Naive B cell (primary cell): ENCODE data around the gene CHMP2A. TPM values are rescaled to one million over a fixed set of nuclear protein-coding genes. Genes with fewer than 3 reads are reported as not detected.

Experiments used
- ATAC-seq, 2 donors: fragments of 150-1000 bp; cut with Tn5 transposase; 2 replicates each; pipeline ENCODE4 v1.10.0; 2021; ENCODE audit warnings: low read depth in 2 of 2, mild to moderate bottlenecking in 2 of 2, moderate library complexity in 2 of 2
- DNase-seq: peaks from one replicate; pipeline ENCODE4 v3.0.0; 2022
- H3K27ac Mint-ChIP-seq, 6 donors: one replicate each; pipeline ENCODE4 v1.8.0; 2020 to 2022; ENCODE audit warnings: mild to moderate bottlenecking in 6 of 6, mixed read lengths in 6 of 6, moderate library complexity in 5 of 6, inconsistent platforms in 2 of 6
- H3K27me3 Mint-ChIP-seq, 3 donors: one replicate each; pipeline ENCODE4 v1.8.0; 2021 to 2022; ENCODE audit warnings: mixed read lengths in 3 of 3, mild to moderate bottlenecking in 1 of 3
- H3K36me3 Mint-ChIP-seq, 2 donors: one replicate each; pipeline ENCODE4 v1.8.0; 2020 to 2022; ENCODE audit warnings: mixed read lengths in 2 of 2, inconsistent platforms in 1 of 2, mild to moderate bottlenecking in 1 of 2
- H3K4me1 Mint-ChIP-seq, 3 donors: one replicate each; pipeline ENCODE4 v1.8.0; 2020 to 2022; ENCODE audit warnings: mixed read lengths in 3 of 3, inconsistent platforms in 1 of 3, mild to moderate bottlenecking in 1 of 3, moderate library complexity in 1 of 3
- H3K4me3 Mint-ChIP-seq, 8 donors: one replicate each; pipeline ENCODE4 v1.8.0; 2020 to 2022; ENCODE audit warnings: mild to moderate bottlenecking in 8 of 8, mixed read lengths in 8 of 8, moderate library complexity in 8 of 8, inconsistent platforms in 2 of 8
- H3K9me3 Mint-ChIP-seq, 7 donors: one replicate each; pipeline ENCODE4 v1.8.0; 2020 to 2022; ENCODE audit warnings: mixed read lengths in 7 of 7, mild to moderate bottlenecking in 5 of 7, inconsistent platforms in 2 of 7, moderate library complexity in 1 of 7
- polyA plus RNA-seq, 6 donors: library from polyadenylated mRNA; unstranded; fragments of 300-500 nt; fragmentation: Illumina TruSeq; gene quantifications; one replicate each; pipeline ENCODE4 v1.2.3, GENCODE V29; 2021; ENCODE audit warnings: low read depth in 6 of 6

Gene CHMP2A
- polyA plus RNA-seq, 6 donors from 2014 or later = 109 to 169 (median 122) TPM

- no peak for DNase-seq
- peaks cover 24 to 32% (median 25%) of the 10 kb centered on the region in 3 donors for H3K4me1 Mint-ChIP-seq
- no peaks in the 10 kb centered on the region for H3K36me3 Mint-ChIP-seq
- H3K4me3 Mint-ChIP-seq = peak overlapping the region in 1 of 8 donors; percentile 19
- no peak for ATAC-seq
- H3K27me3 Mint-ChIP-seq = peaks cover 0 to 22% (median 14%) of the 10 kb centered on the region in 3 donors
- peaks cover 0 to 2% (median 0%) of the 10 kb centered on the region in 7 donors for H3K9me3 Mint-ChIP-seq
- no peak overlapping the region for H3K27ac Mint-ChIP-seq
These were observed 19.0 kb downstream of the CHMP2A start for GRCh38 chr19:58535857-58536256.

GRCh38 chr19:58531034-58531840, 23.7 kb downstream of the CHMP2A start:
- Mint-ChIP-seq H3K27me3 (no peaks in the 10 kb centered on the region), H3K36me3 (no peaks in the 10 kb centered on the region), H3K9me3 (no peaks in the 10 kb centered on the region), H3K27ac (peak overlapping the region in 4 of 6 donors; percentile 35 to 90 (median 70)), H3K4me1 (peaks cover 14 to 18% (median 16%) of the 10 kb centered on the region in 3 donors), H3K4me3 (peak overlapping the region in 6 of 8 donors; percentile 7 to 78 (median 45))
- DNase-seq (no peak), ATAC-seq (peak; percentile 65 to 81)

GRCh38 chr19:58529405-58529804, 25.5 kb downstream of the CHMP2A start:
- Mint-ChIP-seq H3K36me3 (no peaks in the 10 kb centered on the region), H3K4me3 (no peak overlapping the region), H3K27ac (no peak overlapping the region), H3K27me3 (no peaks in the 10 kb centered on the region), H3K9me3 (no peaks in the 10 kb centered on the region), H3K4me1 (peaks cover 14 to 18% (median 16%) of the 10 kb centered on the region in 3 donors)
- DNase-seq (no peak), ATAC-seq (no peak)

DNA sequence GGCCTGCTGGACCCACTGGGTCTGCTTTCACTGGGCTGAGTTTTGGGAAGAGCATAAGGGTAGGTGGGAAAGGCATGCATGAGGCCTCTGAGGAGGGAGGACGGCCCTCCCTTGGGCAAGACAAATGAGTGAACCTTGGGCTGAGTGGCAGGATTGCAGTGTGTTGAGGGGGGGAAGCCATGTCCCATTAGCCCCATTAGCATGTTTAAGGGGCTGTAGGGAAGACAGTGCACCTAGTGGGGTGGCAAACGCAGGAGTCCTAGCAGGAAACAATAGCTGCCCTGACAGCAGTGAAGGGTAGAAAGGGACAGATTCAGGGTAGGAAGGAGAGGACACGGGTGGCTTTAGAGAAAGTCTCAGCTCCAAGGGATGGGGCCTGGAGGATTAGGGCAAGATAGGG, 32.2 kb downstream of the CHMP2A start:
- ATAC-seq (no peak), DNase-seq (no peak)
- peaks cover 0 to 4% (median 0%) of the 10 kb centered on the region in 7 donors for H3K9me3 Mint-ChIP-seq
- peak overlapping the region in 1 of 6 donors; percentile 38 for H3K27ac Mint-ChIP-seq
- no peaks in the 10 kb centered on the region for H3K36me3 Mint-ChIP-seq
- H3K27me3 Mint-ChIP-seq = no peaks in the 10 kb centered on the region
- peaks cover 27 to 29% (median 28%) of the 10 kb centered on the region in 3 donors for H3K4me1 Mint-ChIP-seq
- H3K4me3 Mint-ChIP-seq = peak overlapping the region in 1 of 8 donors; percentile 9

DNA sequence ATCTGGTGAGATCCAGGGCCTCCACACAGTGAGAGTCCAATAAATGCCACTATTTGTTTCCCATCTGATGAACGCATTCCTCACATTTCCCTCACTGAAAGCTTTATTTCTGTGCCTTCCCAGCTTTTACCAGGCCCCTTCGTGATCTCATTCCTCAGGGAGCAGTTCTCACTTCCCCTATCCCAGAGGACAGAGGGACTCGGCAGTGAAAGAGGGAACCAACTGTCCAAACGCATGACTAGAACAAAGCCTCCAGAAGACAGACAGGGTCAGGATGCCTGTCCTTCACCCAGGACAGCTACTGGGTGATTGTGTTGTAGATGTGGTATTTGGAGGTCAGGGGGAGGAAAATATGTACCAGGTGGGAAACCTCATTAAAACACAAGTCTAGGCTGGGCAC, 33.3 kb downstream of the CHMP2A start:
- no peaks in the 10 kb centered on the region for H3K36me3 Mint-ChIP-seq
- H3K9me3 Mint-ChIP-seq = peaks cover 0 to 4% (median 0%) of the 10 kb centered on the region in 7 donors
- no peak for ATAC-seq
- no peak for DNase-seq
- no peaks in the 10 kb centered on the region for H3K27me3 Mint-ChIP-seq
- peak overlapping the region in 3 of 8 donors; percentile 32 to 63 (median 40) for H3K4me3 Mint-ChIP-seq
- peak overlapping the region in 2 of 6 donors; percentile 16 to 77 for H3K27ac Mint-ChIP-seq
- peaks cover 27 to 35% (median 32%) of the 10 kb centered on the region in 3 donors for H3K4me1 Mint-ChIP-seq

DNA sequence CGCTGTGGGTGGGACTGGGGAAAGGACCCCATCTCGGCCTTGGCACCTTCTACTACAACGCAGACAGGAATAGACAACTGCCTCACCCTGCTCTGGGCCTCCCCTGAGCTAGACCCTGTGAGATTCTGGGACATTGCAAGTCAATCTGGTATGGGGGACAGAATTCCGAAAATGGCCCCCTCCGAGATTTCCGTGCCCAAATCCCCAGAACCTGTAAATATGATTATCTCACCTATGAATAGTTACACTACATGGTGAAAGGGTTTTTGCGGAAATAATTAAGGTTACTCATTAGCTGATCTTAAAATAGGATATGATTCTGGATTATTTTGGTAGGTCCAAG, 34.7 kb downstream of the CHMP2A start:
- DNase-seq (no peak), ATAC-seq (no peak)
- Mint-ChIP-seq H3K4me3 (peak overlapping the region; percentile 91 to 100 (median 97)), H3K36me3 (no peaks in the 10 kb centered on the region), H3K4me1 (peaks cover 34 to 44% (median 42%) of the 10 kb centered on the region in 3 donors), H3K27me3 (no peaks in the 10 kb centered on the region), H3K9me3 (peaks cover 0 to 4% (median 0%) of the 10 kb centered on the region in 7 donors), H3K27ac (peak overlapping the region; percentile 98 to 99 (median 99))

- Mint-ChIP-seq H3K36me3 (no peaks in the 10 kb centered on the region), H3K4me3 (peak within 1 kb of the TSS; percentile 91 to 100 (median 97)), H3K9me3 (peaks cover 0 to 4% (median 0%) of the 10 kb centered on the region in 7 donors), H3K27ac (peak within 1 kb of the TSS; percentile 98 to 99 (median 99)), H3K4me1 (peaks cover 37 to 49% (median 47%) of the 10 kb centered on the region in 3 donors), H3K27me3 (no peaks in the 10 kb centered on the region)
- ATAC-seq = peak; percentile 79
- DNase-seq = peak; percentile 93
These were observed 35.3 kb downstream of the CHMP2A start, which contains the start of gene ZBTB45 for GRCh38 chr19:58519355-58520256. Gene ZBTB45 (minus strand): TSS chr19:58519810. CDS start chr19:58517673, 2,137 bp downstream.

DNA sequence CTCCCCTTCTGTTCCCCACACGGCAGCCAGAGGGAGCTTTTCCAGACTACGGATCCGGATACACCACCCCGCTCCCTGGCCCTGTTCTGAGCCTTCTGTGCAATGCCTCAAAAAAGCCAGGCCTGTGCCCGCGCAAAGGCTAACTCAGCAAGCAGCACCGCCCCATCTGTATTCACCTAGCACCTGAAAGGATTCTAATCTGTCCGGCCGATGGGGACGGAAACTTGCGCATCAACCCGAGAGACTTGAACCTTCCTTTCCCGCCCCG, 35.9 kb downstream of the CHMP2A start:
- peaks cover 42 to 54% (median 52%) of the 10 kb centered on the region in 3 donors for H3K4me1 Mint-ChIP-seq
- H3K27ac Mint-ChIP-seq = peak overlapping the region; percentile 98 to 99 (median 99)
- H3K36me3 Mint-ChIP-seq = no peaks in the 10 kb centered on the region
- no peaks in the 10 kb centered on the region for H3K27me3 Mint-ChIP-seq
- H3K4me3 Mint-ChIP-seq = peak overlapping the region; percentile 91 to 100 (median 97)
- peak; percentile 4 for ATAC-seq
- peaks cover 0 to 4% (median 0%) of the 10 kb centered on the region in 7 donors for H3K9me3 Mint-ChIP-seq
- DNase-seq = peak; percentile 29

DNA sequence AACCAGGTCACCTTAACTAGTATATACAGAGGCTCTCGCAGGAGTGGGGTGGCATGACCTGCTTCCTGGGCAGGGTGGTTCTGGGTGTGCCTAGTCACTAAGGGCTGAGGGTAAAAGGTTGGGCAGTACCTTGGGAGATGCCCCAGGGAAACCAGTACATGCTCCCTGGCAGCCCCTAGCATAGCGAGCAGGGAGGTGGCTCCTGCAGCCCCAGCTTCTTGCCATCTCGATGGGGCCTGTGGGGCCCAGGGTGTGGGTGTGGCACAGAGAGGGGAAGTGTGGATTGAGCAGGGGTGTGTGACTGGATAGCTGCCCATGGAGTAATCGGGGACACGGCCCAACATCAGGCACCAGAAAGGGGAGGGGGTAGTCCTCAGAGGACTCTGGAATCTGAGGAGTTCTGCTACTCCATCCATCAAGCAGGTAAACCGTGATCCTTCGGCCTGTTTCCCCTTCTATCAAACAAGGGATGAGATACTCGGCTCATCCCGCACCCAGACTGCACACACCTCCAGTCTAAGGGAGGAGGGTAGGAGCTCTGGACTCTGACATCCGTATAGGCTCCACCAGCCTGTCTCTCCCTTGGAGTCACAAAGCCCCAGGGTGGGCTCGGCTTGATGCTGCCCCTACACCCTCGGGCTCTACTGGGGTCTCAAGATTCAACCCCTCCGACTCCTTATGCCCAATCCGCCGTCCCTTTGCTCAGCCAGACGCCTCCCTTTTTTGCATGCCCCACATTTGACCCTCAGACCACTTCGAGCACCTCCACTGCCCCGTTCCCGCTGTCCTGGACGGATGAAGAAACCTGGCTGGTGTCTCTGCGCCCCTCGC, 36.4 kb downstream of the CHMP2A start:
- peak overlapping the region; percentile 91 to 100 (median 97) for H3K4me3 Mint-ChIP-seq
- no peak for DNase-seq
- H3K27me3 Mint-ChIP-seq = no peaks in the 10 kb centered on the region
- H3K4me1 Mint-ChIP-seq = peaks cover 47 to 58% (median 56%) of the 10 kb centered on the region in 3 donors
- peak overlapping the region; percentile 98 to 99 (median 99) for H3K27ac Mint-ChIP-seq
- ATAC-seq = no peak
- peaks cover 0 to 4% (median 0%) of the 10 kb centered on the region in 7 donors for H3K9me3 Mint-ChIP-seq
- H3K36me3 Mint-ChIP-seq = no peaks in the 10 kb centered on the region

- DNase-seq (no peak), ATAC-seq (no peak)
- H3K9me3 Mint-ChIP-seq = peaks cover 0 to 4% (median 0%) of the 10 kb centered on the region in 7 donors
- no peak overlapping the region for H3K27ac Mint-ChIP-seq
- peak overlapping the region in 5 of 8 donors; percentile 16 to 100 (median 86) for H3K4me3 Mint-ChIP-seq
- no peaks in the 10 kb centered on the region for H3K27me3 Mint-ChIP-seq
- no peaks in the 10 kb centered on the region for H3K36me3 Mint-ChIP-seq
- peaks cover 47 to 71% (median 56%) of the 10 kb centered on the region in 3 donors for H3K4me1 Mint-ChIP-seq
These were observed 37.7 kb downstream of the CHMP2A start for GRCh38 chr19:58516964-58517833.

DNA sequence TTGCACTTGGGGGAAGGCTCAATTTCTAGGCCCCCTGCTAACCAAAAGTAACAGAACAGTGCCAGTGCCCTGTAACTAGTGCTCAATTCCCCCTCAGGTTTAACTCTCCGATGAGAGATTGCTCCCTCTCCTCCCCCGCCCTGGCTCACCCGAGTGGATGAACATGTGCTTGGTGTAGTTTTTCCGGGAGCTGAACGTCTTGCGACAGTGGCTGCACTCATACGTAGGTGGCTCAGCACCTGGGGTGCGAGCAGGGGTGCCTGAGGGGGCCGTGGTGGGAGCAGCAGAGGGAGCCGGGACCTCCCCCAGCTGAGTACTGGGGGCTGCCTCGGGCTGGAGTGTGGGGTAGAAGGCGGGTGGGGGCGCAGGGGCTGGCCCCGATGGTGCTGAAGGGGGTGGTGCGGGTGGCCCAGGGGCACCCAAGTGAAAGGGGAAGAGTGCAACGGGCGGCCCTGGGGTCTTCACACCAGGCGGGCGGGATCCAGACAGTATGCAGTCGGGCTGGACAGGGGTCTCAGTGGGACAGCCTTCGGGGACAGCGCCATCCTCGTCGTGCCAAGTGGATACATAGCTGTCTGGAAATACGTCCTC, 38.6 kb downstream of the CHMP2A start:
- Mint-ChIP-seq H3K27me3 (no peaks in the 10 kb centered on the region), H3K4me1 (peaks cover 50 to 72% (median 56%) of the 10 kb centered on the region in 3 donors), H3K27ac (peak overlapping the region in 1 of 6 donors; percentile 87), H3K4me3 (peak overlapping the region in 4 of 8 donors; percentile 47 to 83 (median 55)), H3K36me3 (no peaks in the 10 kb centered on the region), H3K9me3 (peaks cover 0 to 4% (median 0%) of the 10 kb centered on the region in 7 donors)
- DNase-seq (no peak), ATAC-seq (no peak)
